ENCODE data around the gene ABCD1. TPM values are rescaled to one million over a fixed set of nuclear protein-coding genes. Genes with fewer than 3 reads are reported as not detected.
"Not testable (repeated sequence)": the region's sequence is repeated elsewhere in the genome, so short reads cannot be mapped to it uniquely, and the experiment has no call there.

Gene ABCD1
- 10 to 100 TPM; 15.4 to 16.0 TPM for total RNA-seq

DNA sequence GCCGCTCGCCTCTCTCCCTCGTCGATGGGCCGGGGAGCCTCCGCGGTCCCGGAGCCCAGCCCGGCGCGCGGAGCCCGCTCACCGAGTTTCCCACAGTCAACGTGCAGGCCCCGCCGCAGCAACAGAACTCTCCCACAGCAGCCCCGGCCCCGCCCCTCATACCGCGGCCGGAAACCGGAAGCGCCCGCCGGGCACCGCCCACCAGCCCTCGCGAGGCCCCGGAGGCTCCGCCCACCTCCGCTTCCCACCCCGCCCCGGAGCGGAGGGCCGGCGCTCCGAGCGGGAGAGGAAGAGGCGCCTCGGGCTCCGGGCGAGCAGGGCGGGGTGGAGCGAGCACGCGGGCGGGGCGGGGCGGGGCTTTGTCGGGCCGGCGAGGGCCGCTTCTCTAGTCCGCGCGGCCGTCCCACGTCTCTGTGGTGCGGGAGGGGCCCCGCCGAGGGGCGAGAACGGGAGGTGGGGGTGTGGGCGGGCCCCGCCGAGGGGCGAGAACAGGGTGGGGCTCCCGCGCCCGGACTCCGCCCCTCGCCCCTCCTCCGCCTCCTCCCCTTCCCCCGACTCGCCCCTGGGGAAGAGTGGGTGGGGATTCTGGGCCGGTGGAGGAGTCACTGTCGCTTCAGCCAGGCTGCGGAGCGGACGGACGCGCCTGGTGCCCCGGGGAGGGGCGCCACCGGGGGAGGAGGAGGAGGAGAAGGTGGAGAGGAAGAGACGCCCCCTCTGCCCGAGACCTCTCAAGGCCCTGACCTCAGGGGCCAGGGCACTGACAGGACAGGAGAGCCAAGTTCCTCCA is at the start of gene ABCD1, which contains the start of gene BCAP31:
Gene ABCD1 (plus strand): TSS at position 605 of the 787 bp plus-strand sequence. CDS start 411 bp downstream, outside the sequence.
Gene BCAP31 (minus strand): TSS at position 136 of the 787 bp plus-strand sequence. CDS start 1,143 bp downstream, outside the sequence.
- Mint-ChIP-seq H3K4me1 (peaks cover 32% of the 10 kb centered on the region), H3K27me3 (no peaks in the 10 kb centered on the region), H3K4me3 (peak within 1 kb of the TSS; percentile 85), H3K9me3 (no peaks in the 10 kb centered on the region), H3K27ac (peak within 1 kb of the TSS; percentile 86), H3K36me3 (ENCODE audit: low read depth) (peaks cover 23% of the 10 kb centered on the region)
- DNase-seq: peak; percentile 88
- CTCF ChIA-PET: interaction anchor here (0.6 to 1.0 kb wide), 3 partner anchors 58 to 582 kb away, joined by 3 read pairs; no protein-coding TSS in a partner anchor
- POLR2A ChIA-PET: no interaction called here

DNA sequence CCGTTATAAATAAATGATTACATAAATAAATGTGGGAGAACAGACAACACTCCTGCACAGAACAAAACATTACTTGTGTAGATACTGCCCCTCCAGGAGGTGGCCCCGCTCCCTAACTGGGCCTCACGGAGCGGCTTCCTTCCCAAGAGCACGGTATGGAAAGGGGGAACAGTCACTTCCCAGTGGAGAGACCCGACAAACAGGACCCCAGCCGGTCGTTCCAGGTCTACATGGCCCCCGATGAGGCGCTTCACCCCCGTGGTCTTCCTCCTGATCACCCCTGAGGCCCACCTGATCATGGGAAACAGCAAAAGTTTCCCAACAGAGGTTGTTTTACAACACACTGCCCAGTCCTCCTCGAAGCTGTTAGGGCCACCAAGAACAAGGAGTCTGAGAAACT is 43.5 kb upstream of the ABCD1 start:
- no peaks in the 10 kb centered on the region for H3K36me3 Mint-ChIP-seq (ENCODE audit: low read depth)
- H3K4me3 Mint-ChIP-seq: no peak overlapping the region
- ChIA-PET CTCF (no interaction called here), POLR2A (no interaction called here)
- H3K4me1 Mint-ChIP-seq: no peaks in the 10 kb centered on the region
- H3K27me3 Mint-ChIP-seq: peaks cover 7% of the 10 kb centered on the region
- H3K9me3 Mint-ChIP-seq: no peaks in the 10 kb centered on the region
- no peak for DNase-seq
- no peak overlapping the region for H3K27ac Mint-ChIP-seq

GRCh38 chrX:153683486-153683885 is 41.2 kb upstream of the ABCD1 start:
- DNase-seq; H3K4me1 Mint-ChIP-seq; H3K36me3 Mint-ChIP-seq (ENCODE audit: low read depth); H3K9me3 Mint-ChIP-seq; H3K27ac Mint-ChIP-seq; H3K4me3 Mint-ChIP-seq; POLR2A ChIA-PET: not testable (repeated sequence)
- CTCF ChIA-PET: interaction anchor here (0.7 to 1.7 kb wide), 3 partner anchors 16 to 741 kb away, joined by 3 to 5 read pairs (median 3); no protein-coding TSS in a partner anchor
- peaks cover 12% of the 10 kb centered on the region for H3K27me3 Mint-ChIP-seq

- DNase-seq: no peak
- Mint-ChIP-seq H3K27ac (no peak overlapping the region), H3K4me3 (no peak overlapping the region), H3K36me3 (ENCODE audit: low read depth) (no peaks in the 10 kb centered on the region), H3K4me1 (no peaks in the 10 kb centered on the region), H3K9me3 (no peaks in the 10 kb centered on the region), H3K27me3 (peaks cover 16% of the 10 kb centered on the region)
- POLR2A ChIA-PET: interaction anchor here (0.6 kb wide), 1 partner anchor 84 kb away, joined by 3 read pairs; no protein-coding TSS in a partner anchor
- CTCF ChIA-PET: interaction anchor here (1.0 to 1.7 kb wide), 4 partner anchors 10 to 145 kb away, joined by 3 to 5 read pairs (median 3); no protein-coding TSS in a partner anchor
These were observed 40.0 kb upstream of the ABCD1 start for GRCh38 chrX:153684467-153685155.

DNA sequence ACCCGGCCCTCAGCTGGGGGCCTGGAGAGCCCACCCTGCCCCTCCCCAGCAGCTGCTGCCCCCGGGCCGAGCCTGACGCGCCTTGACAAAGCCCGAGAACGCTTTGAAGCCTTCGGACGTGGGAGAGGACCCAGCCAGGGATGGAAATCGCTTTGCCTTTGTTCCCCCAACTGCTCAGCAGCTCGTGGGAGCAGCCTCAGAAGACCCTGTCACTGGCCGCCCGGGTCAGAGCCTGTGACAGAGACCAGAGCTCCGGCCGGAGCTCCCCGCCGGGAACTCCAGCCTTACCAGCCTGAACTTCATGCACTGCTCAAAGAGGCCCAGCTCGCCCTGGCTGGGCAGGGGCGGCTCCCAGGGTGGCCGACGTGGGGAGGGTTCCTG is 39.5 kb upstream of the ABCD1 start:
- no peaks in the 10 kb centered on the region for H3K9me3 Mint-ChIP-seq
- H3K36me3 Mint-ChIP-seq (ENCODE audit: low read depth): no peaks in the 10 kb centered on the region
- H3K4me3 Mint-ChIP-seq: no peak overlapping the region
- peaks cover 17% of the 10 kb centered on the region for H3K27me3 Mint-ChIP-seq
- no peaks in the 10 kb centered on the region for H3K4me1 Mint-ChIP-seq
- POLR2A ChIA-PET: no interaction called here
- no peak for DNase-seq
- H3K27ac Mint-ChIP-seq: no peak overlapping the region
- CTCF ChIA-PET: interaction anchor here (1.0 to 1.2 kb wide), 2 partner anchors 11 to 78 kb away, joined by 3 read pairs; no protein-coding TSS in a partner anchor

DNA sequence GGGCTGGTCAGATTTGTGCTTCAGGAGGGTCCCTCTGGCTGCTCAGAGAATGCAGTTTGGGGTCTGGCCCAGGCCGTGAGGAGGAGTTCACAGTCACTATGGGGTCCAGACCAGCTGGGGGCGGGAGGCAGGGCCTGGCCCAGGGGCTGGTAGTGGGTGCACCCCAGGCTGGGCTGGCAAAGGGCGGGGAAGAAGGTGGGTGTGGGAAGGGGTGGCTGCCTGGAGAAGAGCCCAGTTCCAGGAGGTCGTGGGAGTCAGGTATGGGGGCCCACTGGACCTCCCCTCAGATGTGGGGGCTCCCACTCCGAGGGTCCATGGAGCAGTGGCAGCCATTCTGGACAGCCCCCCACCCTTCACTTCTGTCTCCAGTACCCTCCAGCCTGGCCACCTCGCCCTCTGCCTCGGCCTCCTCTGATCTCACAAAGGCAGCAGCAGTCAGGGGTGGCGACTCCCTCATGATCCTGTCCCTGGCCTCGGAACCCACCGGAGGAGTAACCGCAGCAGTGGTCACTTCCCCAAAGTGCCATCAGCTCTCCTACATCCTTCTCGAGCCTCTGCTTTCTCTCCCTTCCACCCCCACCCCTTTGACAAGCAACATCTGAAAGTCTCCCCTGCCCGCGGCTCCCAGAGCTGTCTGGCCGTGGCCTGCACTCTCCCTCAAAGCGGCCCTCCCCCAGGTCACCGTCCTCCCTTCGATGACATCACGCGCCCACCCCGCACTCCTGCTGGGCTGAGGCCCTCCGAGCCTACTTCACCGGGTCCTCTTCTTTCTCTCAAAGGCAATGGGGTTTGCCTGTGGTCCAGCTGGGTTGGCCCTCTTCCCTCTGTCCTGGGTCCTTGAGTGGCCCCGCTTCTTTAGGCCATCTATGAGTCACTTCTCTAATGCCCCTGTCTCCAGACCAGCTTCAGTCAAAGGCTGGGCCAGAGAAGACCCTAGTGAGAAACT is 38.6 kb upstream of the ABCD1 start:
- no peak for DNase-seq
- H3K36me3 Mint-ChIP-seq (ENCODE audit: low read depth): no peaks in the 10 kb centered on the region
- no peaks in the 10 kb centered on the region for H3K4me1 Mint-ChIP-seq
- no peaks in the 10 kb centered on the region for H3K9me3 Mint-ChIP-seq
- CTCF ChIA-PET: interaction anchor here (0.5 to 0.7 kb wide), 2 partner anchors 77 to 312 kb away, joined by 3 to 4 read pairs; no protein-coding TSS in a partner anchor
- POLR2A ChIA-PET: no interaction called here
- H3K27ac Mint-ChIP-seq: no peak overlapping the region
- H3K4me3 Mint-ChIP-seq: no peak overlapping the region
- H3K27me3 Mint-ChIP-seq: peaks cover 14% of the 10 kb centered on the region

- peaks cover 14% of the 10 kb centered on the region for H3K27me3 Mint-ChIP-seq
These were observed 37.9 kb upstream of the ABCD1 start for GRCh38 chrX:153686711-153687110.

GRCh38 chrX:153687121-153688039 is 37.3 kb upstream of the ABCD1 start, which contains the start of gene SLC6A8:
TSS of gene SLC6A8 (plus strand) at chrX:153687926. CDS start at chrX:153688575, 649 bp downstream.
- H3K27me3 Mint-ChIP-seq: peaks cover 14% of the 10 kb centered on the region
- H3K4me1 Mint-ChIP-seq: no peaks in the 10 kb centered on the region
- H3K4me3 Mint-ChIP-seq: peak within 1 kb of the TSS; percentile 65
- H3K27ac Mint-ChIP-seq: peak within 1 kb of the TSS; percentile 66
- no peaks in the 10 kb centered on the region for H3K9me3 Mint-ChIP-seq
- ChIA-PET POLR2A (no interaction called here), CTCF (interaction anchor here (0.6 kb wide), 1 partner anchor 89 kb away, joined by 4 read pairs; no protein-coding TSS in a partner anchor)
- H3K36me3 Mint-ChIP-seq (ENCODE audit: low read depth): no peaks in the 10 kb centered on the region
- DNase-seq: peak; percentile 22

More at GRCh38 chrX:153686711-153687110, 37.9 kb upstream of the ABCD1 start:
- no peak overlapping the region for H3K27ac Mint-ChIP-seq
- CTCF ChIA-PET: no interaction called here
- H3K4me3 Mint-ChIP-seq: no peak overlapping the region
- H3K4me1 Mint-ChIP-seq: no peaks in the 10 kb centered on the region
- H3K9me3 Mint-ChIP-seq: no peaks in the 10 kb centered on the region
- no peak for DNase-seq
- POLR2A ChIA-PET: no interaction called here
- H3K36me3 Mint-ChIP-seq (ENCODE audit: low read depth): no peaks in the 10 kb centered on the region

DNA sequence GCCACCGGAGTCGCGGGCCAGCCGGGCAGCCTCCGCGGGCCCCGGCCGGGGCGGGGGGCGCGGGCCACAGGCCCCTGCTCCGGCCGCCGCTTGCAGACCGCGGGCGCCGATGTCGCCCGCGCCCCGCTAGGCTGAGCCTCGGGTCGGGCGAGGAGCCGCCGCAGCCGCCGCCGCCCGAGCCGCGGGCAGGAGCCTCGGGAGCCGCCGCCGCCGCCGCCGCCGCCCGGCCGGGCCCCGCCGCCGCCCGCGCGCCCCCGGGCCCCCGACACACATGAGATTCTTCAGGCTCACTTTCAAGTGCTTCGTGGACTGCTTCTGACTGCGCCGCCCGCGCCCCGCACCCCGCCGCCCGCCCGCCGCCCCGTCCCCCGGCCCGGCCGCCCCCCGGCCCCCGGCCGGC is 36.6 kb upstream of the ABCD1 start:
- Mint-ChIP-seq H3K27me3 (peaks cover 14% of the 10 kb centered on the region), H3K36me3 (ENCODE audit: low read depth) (no peaks in the 10 kb centered on the region), H3K4me1 (no peaks in the 10 kb centered on the region), H3K4me3 (no peak overlapping the region), H3K9me3 (no peaks in the 10 kb centered on the region), H3K27ac (no peak overlapping the region)
- ChIA-PET CTCF (interaction anchor here (0.6 kb wide), 1 partner anchor 90 kb away, joined by 4 read pairs; no protein-coding TSS in a partner anchor), POLR2A (no interaction called here)
- no peak for DNase-seq

DNA sequence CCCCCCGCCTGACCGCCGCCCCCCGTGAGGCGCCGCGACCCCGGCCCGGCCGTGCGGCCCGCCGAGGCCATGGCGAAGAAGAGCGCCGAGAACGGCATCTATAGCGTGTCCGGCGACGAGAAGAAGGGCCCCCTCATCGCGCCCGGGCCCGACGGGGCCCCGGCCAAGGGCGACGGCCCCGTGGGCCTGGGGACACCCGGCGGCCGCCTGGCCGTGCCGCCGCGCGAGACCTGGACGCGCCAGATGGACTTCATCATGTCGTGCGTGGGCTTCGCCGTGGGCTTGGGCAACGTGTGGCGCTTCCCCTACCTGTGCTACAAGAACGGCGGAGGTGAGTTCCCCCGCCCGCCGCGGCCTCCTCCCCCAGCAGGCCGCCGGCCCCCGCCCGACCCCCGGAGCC is 36.1 kb upstream of the ABCD1 start:
- Mint-ChIP-seq H3K9me3 (no peaks in the 10 kb centered on the region), H3K4me3 (no peak overlapping the region), H3K27me3 (peaks cover 14% of the 10 kb centered on the region), H3K27ac (no peak overlapping the region), H3K4me1 (no peaks in the 10 kb centered on the region), H3K36me3 (ENCODE audit: low read depth) (no peaks in the 10 kb centered on the region)
- no peak for DNase-seq
- CTCF ChIA-PET: no interaction called here
- POLR2A ChIA-PET: no interaction called here

- ChIA-PET CTCF (no interaction called here), POLR2A (no interaction called here)
- H3K4me1 Mint-ChIP-seq: no peaks in the 10 kb centered on the region
- H3K27me3 Mint-ChIP-seq: peaks cover 12% of the 10 kb centered on the region
- H3K27ac Mint-ChIP-seq: no peak overlapping the region
- no peaks in the 10 kb centered on the region for H3K9me3 Mint-ChIP-seq
- H3K36me3 Mint-ChIP-seq (ENCODE audit: low read depth): no peaks in the 10 kb centered on the region
- DNase-seq: no peak
- no peak overlapping the region for H3K4me3 Mint-ChIP-seq
These were observed 35.6 kb upstream of the ABCD1 start for GRCh38 chrX:153688911-153689590.
